ENCODE results near the gene B2M.
"Not testable (repeated sequence)": the region's sequence is repeated elsewhere in the genome, so short reads cannot be mapped to it uniquely, and the experiment has no call there.

B2M gene

DNA sequence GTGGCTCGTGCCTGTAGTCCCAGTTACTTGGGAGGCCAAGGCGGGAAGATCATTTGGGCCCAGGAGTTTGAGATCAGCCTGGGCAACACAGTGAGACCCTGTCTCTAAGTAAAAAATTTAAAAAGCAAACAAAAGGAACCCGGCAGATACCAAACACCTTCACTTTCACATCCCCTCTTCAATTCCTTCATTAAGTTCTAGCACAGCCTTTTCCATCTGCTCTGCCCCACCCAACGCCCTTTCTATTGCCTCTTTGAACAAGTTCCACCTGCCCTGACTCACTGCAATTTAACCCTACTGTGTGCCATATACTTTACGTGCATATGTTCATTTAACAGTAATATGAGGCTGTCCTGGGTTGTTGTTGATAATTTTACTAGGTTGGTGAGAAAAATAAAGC is 35.4 kb upstream of the B2M start:
- DNase-seq (ENCODE audit: insufficient read length) (no peak), FAIRE-seq (no peak)
- TF ChIP-seq POLR2A (IDR thresholded peaks at IDR 0.05; ENCODE audit: low read depth, low read length) (no peak), TAF1 (IDR thresholded peaks at IDR 0.05; ENCODE audit: borderline replicate concordance, low read depth, low read length) (no peak), POLR2AphosphoS5 (IDR thresholded peaks at IDR 0.05; ENCODE audit: low read depth, low read length) (no peak)

DNA sequence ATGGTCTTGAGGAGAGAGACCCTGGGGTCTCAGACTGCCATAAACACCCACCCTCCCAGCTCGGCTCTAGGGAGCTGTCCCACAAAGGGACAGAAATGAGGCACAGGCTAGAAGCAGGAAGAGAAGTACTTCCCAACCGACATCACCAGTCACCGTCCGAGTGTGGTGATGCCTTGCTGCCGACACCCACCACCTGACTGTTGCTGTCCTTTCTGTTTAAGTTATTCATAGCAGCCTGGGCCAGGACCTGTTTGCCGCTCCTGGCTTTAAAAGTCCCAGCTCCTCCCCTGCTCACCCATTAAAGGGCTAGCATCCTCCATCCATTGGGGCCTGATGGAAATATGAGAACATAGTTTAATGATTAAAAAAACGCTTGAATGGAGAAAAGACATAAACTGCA is 34.6 kb upstream of the B2M start:
- FAIRE-seq (no peak), DNase-seq (ENCODE audit: insufficient read length) (no peak)
- TF ChIP-seq TAF1 (IDR thresholded peaks at IDR 0.05; ENCODE audit: borderline replicate concordance, low read depth, low read length) (no peak), POLR2AphosphoS5 (IDR thresholded peaks at IDR 0.05; ENCODE audit: low read depth, low read length) (no peak), POLR2A (IDR thresholded peaks at IDR 0.05; ENCODE audit: low read depth, low read length) (no peak)

DNA sequence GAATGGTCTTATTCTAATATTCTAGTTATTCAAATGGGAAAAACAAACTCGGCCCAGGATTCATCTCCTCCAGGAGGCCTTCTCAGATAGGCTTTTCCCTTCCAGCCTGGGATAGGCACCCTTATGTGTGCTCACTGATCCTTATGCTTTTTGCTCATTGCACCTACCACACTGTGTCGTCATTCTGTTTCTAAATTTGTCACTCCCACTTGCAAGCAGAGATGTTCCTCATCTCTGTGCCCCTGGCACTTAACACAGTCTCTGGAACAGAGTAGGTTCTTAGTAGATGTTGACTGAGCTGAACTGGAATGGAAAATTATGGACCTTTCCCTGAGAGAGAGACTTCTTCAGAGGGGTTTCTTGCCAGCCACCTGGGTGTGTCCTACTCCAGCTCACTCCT is 29.1 kb upstream of the B2M start:
- FAIRE-seq = peak; percentile 54
- DNase-seq (ENCODE audit: insufficient read length) = no peak
- no peak for TF ChIP-seq POLR2A (IDR thresholded peaks at IDR 0.05; ENCODE audit: low read depth, low read length)
- TF ChIP-seq TAF1 (IDR thresholded peaks at IDR 0.05; ENCODE audit: borderline replicate concordance, low read depth, low read length) = no peak
- no peak for TF ChIP-seq POLR2AphosphoS5 (IDR thresholded peaks at IDR 0.05; ENCODE audit: low read depth, low read length)

DNA sequence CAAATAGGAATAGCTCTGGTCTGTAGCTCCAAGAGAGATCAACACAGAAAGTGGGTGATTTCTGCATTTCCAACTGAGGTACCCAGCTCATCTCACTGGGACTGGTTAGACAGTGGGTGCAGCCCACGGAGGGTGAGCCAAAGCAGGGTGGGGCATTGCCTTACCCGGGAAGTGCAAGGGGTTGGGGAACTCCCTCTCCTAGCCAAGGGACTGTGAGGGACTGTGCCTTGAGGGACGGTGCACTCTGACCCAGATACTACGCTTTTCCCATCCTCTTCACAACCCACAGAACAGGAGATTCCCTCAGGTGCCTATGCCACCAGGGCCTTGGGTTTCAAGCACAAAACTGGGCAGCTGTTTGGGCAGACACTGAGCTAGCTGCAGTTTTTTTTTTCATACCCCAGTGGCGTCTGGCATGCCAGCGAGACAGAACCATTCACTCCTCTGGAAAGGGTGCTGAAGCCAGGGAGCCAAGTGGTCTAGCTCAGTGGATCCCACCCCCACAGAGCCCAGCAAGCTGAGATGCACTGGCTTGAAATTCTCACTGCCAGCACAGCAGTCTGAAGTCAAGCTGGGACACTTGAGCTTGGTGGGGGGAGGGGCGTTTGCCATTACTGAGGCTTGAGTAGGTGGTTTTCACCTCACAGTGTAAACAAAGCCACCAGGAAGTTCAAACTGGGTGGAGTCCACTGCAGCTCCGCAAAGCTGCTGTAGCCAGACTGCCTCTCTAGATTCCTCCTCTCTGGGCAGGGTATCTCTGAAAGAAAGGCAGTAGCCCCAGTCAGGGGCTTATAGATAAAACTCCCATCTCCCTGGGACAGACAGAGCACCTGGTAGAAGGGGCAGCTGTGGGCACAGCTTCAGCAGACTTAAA is 28.3 kb upstream of the B2M start:
- TF ChIP-seq POLR2A (IDR thresholded peaks at IDR 0.05; ENCODE audit: low read depth, low read length) = peak; percentile 13; the same call in 1 of the 2 replicates
- peak; percentile 60 for FAIRE-seq
- not testable (repeated sequence) for DNase-seq (ENCODE audit: insufficient read length)

DNA sequence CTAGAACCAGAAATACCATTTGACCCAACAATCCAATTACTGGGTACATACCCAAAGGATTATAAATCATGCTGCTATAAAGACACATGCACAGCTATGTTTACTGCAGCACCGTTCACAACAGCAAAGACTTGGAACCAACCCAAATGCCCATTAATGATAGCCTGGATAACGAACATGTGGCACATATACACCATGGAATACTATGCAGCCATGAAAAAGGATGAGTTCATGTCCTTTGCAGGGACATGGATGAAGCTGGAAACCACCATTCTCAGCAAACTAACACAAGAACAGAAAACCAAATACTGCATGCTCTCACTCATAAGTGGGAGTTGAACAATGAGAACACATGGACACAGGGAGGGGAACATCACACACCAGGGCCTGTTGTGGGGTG is 22.0 kb upstream of the B2M start:
- not testable (repeated sequence) for DNase-seq (ENCODE audit: insufficient read length); FAIRE-seq

DNA sequence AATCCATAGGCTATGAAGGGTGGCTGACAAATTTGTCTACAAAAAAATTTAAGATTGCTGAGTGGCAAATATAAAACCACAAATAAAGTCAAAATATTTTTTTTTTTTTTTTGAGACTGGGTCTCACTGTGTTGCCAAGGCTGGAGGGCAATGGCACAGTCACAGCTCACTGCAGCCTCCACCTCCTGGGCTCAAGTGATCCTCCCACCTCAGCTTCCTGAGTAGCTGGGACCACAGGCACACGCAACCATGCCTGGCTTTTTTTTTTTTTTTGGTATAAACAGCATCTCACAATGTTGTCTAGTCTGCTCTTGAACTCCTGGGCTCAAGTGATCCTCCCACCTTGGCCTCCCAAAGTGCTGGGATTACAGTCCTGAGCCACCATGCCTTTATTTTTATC is 21.1 kb upstream of the B2M start:
- DNase-seq (ENCODE audit: insufficient read length); FAIRE-seq: not testable (repeated sequence)

DNA sequence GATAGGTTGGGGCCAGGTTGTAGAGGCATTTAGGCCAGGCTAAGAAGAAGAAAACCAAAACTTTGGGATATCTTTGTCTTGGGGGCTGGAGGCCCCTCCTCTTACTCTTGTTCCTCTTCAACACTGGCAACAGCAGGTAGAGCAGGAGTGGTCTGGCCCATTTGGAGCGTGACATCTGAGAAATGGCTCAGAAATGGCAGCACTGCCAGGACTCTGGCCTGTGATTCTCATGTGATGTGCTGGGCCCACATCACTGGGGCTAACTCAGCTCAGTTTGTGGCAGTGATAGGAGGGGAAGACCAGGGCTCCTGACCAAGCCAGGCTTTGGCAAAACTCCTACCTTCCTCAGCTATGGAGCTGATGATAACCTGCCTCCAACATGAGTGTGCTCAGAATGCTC is 18.7 kb upstream of the B2M start:
- TF ChIP-seq POLR2AphosphoS5 (IDR thresholded peaks at IDR 0.05; ENCODE audit: low read depth, low read length) (no peak), TAF1 (IDR thresholded peaks at IDR 0.05; ENCODE audit: borderline replicate concordance, low read depth, low read length) (no peak), POLR2A (IDR thresholded peaks at IDR 0.05; ENCODE audit: low read depth, low read length) (no peak)
- FAIRE-seq (peak; percentile 50), DNase-seq (ENCODE audit: insufficient read length) (no peak)

DNA sequence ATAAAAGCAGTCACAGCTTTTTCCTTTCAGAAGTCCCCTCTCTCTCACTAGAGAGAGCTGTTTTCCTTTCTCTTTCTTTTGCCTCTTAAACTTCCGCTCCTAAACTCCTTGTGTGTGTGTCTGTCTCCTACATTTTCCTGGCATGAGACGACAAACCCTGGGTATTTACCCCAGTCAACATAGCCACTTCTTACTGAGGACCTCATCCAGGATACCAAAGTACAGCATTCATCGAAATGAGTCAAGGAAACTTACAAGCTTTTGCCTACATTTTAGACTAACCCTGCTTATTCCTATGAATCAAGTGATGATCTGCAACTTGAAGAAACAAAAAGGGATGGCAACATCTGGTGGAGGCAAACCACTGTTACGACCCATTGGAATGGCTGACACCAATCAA is 16.9 kb upstream of the B2M start:
- no peak for FAIRE-seq
- DNase-seq (ENCODE audit: insufficient read length) = no peak
- TF ChIP-seq POLR2A (IDR thresholded peaks at IDR 0.05; ENCODE audit: low read depth, low read length) = no peak
- no peak for TF ChIP-seq TAF1 (IDR thresholded peaks at IDR 0.05; ENCODE audit: borderline replicate concordance, low read depth, low read length)

DNA sequence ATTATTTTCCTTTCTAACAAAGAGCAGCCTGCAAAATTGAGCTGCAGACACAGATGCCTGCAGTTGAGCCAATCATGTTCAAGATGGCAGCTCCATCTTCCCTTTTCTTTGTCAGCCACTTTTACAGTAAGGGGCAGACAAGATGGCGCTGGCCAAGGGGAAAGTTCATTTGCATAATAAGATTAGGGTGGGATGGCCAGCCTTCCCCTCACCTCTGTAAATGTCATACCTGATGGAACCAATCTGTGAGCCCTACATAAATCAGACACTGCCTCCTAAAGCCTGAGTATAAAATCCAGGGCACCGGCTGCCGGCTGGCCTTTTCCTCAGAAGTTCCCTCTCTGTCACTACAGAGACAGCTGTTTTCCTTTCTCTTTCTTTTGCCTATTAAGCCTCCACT is 16.0 kb upstream of the B2M start:
- FAIRE-seq (no peak), DNase-seq (ENCODE audit: insufficient read length) (no peak)
- no peak for TF ChIP-seq TAF1 (IDR thresholded peaks at IDR 0.05; ENCODE audit: borderline replicate concordance, low read depth, low read length)
- no peak for TF ChIP-seq POLR2AphosphoS5 (IDR thresholded peaks at IDR 0.05; ENCODE audit: low read depth, low read length)
- TF ChIP-seq POLR2A (IDR thresholded peaks at IDR 0.05; ENCODE audit: low read depth, low read length) = no peak

DNA sequence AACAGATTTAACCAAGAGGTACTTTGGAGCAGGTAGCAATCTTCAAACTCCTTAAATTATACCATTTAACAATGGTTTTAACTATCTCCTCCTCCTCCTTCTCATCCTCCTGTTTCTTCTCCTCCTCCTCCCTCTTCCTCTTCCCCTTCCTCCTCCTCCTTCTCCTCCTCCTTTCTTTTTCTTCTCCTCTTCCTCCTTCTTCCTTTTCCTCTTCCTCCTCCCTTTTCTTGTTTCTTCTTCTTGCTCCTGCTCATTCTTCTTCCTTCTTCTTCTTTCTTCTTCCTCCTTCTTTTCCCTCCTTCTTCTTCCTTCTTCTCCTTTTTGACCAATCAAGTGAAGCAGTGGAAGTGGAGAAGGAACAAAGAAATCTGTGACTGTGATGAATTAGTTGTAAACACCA is 14.3 kb upstream of the B2M start:
- TF ChIP-seq POLR2AphosphoS5 (IDR thresholded peaks at IDR 0.05; ENCODE audit: low read depth, low read length) (no peak), POLR2A (IDR thresholded peaks at IDR 0.05; ENCODE audit: low read depth, low read length) (no peak), TAF1 (IDR thresholded peaks at IDR 0.05; ENCODE audit: borderline replicate concordance, low read depth, low read length) (no peak)
- FAIRE-seq (no peak), DNase-seq (ENCODE audit: insufficient read length) (no peak)

DNA sequence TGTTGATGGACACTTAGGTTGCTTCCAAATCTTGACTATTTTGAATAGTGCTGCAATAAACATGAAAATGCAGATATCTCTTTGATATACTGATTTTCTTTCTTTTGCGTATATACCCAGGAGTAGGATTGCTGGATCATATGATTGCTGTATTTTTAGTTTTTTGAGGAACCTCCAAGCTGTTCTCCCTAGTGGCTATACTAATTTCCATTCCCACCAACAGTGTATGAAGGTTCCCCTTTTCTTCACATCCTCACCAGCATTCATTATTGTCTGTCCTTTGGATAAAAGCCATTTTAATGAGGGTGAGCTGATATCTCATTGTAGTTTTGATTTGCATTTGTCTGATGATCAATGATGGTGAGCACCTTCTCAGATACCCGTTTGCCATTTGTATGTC is 12.7 kb upstream of the B2M start:
- TF ChIP-seq POLR2A (IDR thresholded peaks at IDR 0.05; ENCODE audit: low read depth, low read length) (no peak), TAF1 (IDR thresholded peaks at IDR 0.05; ENCODE audit: borderline replicate concordance, low read depth, low read length) (no peak), POLR2AphosphoS5 (IDR thresholded peaks at IDR 0.05; ENCODE audit: low read depth, low read length) (no peak)
- DNase-seq (ENCODE audit: insufficient read length) (no peak), FAIRE-seq (no peak)

DNA sequence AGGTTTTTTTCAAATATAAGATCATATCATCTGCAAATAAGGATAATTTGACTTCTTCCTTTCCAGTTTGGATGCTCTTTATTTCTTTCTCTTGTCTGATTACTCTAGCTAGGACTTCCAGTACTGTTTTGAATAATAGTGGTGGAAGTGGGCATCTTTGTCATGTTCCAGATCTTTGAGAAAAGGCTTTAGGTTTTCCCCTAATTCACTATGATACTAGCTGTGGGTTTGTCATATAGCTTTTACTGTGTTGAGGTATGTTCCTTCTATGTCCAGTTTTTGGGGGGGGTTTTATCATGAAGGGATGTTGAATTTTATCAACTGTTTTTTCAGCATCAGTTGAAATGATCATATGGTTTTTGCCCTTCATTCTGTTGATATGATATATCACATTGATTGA is 10.6 kb upstream of the B2M start:
- DNase-seq (ENCODE audit: insufficient read length); FAIRE-seq: not testable (repeated sequence)

DNA sequence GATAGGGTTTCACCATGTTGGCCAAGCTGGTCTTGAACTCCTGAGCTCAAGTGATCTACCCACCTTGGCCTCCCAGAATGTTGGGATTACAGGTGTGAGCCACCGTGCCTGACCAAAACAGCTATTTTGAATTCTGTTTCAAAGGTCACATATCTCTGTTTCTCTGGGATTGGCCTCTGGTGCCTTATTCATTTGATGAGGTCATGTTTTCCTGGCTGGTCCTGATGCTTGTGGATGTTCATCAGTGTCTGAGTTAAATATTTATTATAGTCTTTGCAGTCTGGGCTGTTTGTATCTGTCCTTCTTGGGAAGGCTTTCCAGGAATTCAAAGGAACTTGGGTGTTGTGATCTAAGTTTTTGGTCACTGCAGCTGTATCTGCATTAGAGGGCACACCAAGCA is 5.3 kb upstream of the B2M start:
- FAIRE-seq (no peak), DNase-seq (ENCODE audit: insufficient read length) (no peak)
- no peak for TF ChIP-seq POLR2A (IDR thresholded peaks at IDR 0.05; ENCODE audit: low read depth, low read length)
- no peak for TF ChIP-seq POLR2AphosphoS5 (IDR thresholded peaks at IDR 0.05; ENCODE audit: low read depth, low read length)
- no peak for TF ChIP-seq TAF1 (IDR thresholded peaks at IDR 0.05; ENCODE audit: borderline replicate concordance, low read depth, low read length)

All from GM12892 (cell line).